Measurements from ENCODE around the gene INTS1. TPM values are rescaled to one million over a fixed set of nuclear protein-coding genes. Genes with fewer than 3 reads are reported as not detected.
"Not testable (repeated sequence)": the region's sequence is repeated elsewhere in the genome, so short reads cannot be mapped to it uniquely, and the experiment has no call there.

Gene INTS1
- polyA plus RNA-seq, 4 donors = 52.7 to 102 (median 84.0) TPM

DNA sequence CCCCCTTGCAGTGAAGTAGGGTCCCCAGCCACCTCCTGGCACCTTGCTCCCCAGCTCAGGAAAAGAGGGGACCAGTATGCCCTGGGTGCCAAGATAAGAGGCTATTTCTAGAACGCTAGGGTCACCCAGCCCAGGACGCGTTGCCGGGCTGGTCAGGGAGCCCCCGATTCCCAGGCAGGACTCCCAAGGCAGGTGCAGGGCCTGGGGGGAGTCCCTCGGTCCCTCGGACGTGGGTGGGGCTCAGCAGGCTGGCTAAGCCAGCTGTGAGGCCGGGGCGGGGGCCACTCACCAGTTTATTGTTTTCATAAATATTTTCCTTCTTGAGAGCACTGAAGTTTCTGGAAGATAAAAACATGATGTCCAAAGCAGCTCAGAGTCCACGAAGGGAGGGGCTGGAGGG lies 54.2 kb downstream of the INTS1 start:
- DNase-seq (ENCODE audit: low read depth in 4 of 4, low spot score in 2 of 4) = no peak

DNA sequence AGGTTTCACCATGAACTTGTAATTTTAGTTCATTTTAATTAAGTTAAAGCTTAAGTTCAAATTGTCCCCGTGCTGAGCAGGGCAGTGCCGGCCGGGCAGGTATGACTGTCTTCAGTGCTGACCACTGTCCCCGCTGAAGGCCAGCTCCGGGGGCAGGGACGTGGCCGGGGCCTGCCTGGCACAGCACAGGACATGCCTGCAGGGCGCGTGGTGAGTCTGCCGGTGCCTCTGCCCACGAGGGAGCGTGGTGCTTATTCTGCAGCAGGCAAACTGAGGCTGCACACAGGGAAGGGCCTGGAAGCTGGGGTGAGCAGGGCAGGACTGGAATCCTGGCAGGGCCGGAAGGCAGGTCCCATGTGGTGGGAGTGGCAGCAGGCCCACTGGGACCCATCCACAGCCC lies 54.7 kb downstream of the INTS1 start:
- no peak for DNase-seq (ENCODE audit: low read depth in 4 of 4, low spot score in 2 of 4)

DNA sequence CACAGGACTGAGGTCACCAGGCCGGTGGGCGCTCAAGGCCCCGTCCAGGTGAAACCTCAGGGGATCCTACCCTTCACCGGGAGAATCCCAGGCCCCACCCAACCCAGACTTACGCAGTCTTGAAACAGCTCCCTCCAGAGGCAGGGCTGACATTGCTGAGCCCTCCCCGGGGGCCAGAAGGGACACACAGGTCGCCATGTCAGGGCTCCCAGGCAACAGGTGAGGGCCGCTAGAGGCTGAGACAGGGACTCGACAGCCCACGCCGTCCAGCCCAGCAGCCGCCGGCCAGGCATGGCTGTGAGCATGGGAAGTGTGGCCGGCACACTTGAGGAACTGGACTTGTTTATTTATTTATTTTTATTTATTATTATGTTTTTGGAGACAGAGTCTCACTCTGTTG lies 55.2 kb downstream of the INTS1 start:
- no peak for DNase-seq (ENCODE audit: low read depth in 4 of 4, low spot score in 2 of 4)

DNA sequence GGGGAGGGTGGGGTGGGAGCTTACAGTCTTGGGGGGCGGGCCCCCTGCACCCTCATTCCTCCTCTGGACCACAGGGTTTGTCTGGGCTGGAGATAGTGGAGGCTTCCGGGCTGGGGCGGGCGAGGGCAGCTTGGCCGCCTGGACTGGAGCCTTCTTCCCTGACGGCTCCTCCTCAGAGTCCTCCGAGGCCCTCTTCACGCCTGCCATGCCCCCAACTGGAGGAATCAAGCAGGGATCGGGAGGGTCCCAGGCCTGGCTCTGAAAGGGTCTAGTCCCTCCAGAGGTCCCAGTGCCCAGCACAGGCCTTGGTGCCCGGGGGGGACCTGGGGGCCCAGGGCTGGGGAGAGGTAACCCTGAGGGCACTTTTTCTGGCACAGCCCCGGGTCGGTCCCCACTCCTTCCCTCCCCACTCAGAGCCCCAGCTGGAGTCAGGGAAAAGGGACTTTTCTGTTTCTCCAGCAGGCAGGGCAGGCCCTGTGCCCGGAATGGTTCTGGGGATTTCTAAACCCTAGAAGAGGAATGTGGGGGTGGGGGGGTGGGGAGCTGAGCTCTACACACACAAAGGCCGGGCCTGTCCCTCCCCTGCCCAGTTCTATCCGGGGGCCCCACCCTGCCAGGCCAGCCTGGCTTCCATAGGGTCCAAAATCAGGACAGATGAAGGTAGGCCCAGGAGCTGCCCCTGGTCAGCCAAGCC lies 56.5 kb downstream of the INTS1 start:
- DNase-seq (ENCODE audit: low read depth in 4 of 4, low spot score in 2 of 4) = no peak

DNA sequence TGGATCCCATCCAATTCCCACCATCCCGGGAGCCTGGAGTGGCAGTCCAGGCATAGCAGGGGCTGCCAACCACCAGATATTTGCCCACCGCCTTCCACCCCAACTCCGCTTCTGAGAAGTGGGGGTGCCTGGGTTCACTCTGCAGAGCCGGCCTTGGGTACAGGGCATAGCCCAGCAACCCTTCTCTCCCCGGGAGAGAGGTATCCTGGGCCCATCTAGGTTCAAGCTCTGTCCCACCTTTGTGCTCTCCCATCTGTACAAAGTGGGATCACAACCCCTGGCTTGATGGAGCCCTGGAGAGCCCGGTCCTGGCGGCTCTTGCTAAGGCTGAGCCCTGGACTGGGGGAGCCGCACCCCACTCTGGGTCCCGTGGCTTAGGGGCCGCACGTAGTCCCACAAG lies 57.1 kb downstream of the INTS1 start:
- DNase-seq (ENCODE audit: low read depth in 4 of 4, low spot score in 2 of 4) = no peak

DNA sequence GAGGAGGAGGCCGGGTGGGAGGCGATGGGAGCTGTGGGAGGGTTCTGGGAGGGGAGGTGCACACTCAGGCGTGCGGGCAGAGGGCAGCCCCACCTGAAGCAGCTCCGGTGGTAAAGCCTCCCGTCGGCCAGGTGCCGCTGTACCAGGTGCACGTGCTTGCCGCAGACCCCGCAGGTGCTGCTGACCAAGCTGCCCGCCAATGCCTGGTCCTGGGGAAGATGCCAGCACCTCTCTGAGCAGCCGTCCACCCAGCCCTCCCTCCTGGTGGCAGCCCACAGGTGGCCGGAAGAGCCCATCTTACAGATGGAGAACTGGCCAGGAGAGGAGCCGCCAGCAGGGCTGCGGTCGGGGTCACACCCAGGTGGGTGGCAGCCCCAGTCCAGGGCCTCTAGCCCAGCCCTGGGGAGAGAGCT lies 57.6 kb downstream of the INTS1 start:
- no peak for DNase-seq (ENCODE audit: low read depth in 4 of 4, low spot score in 2 of 4)

DNA sequence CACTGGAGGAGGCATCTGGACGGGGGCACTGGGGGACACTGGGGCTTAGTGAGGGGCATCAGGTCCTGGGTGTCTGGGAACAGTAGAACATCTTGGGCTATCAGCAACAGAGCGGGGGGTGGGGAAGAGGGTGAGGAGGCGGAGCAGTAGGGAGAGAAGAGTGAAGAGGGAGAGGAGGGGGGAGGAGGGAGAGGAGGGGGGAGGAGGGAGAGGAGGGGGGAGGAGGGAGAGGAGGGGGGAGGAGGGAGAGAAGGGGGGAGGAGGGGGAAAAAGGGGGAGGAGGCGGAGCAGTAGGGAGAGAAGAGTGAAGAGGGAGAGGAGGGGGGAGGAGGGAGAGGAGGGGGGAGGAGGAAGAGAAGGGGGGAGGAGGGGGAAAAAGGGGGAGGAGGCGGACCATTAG lies 58.2 kb downstream of the INTS1 start:
- not testable (repeated sequence) for DNase-seq (ENCODE audit: low read depth in 4 of 4, low spot score in 2 of 4)

DNA sequence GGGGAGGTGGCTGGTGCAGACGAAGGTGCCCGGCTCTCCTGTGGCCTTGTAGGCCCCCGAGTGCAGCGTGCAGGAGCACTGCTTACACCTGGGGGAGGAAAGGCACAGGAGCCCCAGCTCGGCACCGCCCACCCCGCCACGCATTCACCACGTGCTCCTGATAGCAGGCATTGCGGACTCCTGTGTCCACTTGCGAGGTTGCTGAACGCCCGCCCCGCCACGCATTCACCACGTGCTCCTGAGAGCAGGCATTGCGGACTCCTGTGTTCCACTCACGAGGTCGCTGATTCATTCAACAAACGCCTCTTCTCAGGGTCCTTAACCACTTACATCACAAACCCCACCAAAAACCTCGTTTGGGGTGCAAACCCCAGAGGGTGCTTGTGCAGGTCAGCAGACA lies 58.8 kb downstream of the INTS1 start:
- DNase-seq (ENCODE audit: low read depth in 4 of 4, low spot score in 2 of 4) = no peak

DNA sequence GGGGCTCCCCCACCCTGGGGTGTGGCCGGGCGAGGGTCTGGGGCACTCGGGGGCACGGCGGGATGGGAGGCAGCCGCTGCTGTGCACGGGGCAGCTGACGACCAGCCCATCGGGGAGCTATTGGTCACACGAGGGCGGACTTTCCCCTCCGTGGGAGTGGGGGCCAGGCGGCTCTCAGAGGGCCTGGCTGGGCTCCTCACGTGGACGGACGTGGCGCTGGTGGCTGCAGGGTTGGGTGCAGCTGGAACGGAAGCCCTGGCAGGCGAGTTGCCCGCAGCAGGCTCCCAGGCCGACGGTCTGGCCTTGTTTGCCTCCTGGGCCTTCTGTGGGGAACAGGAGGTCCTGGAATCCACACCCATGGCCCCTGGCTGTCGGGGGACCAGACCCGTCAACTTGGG lies 59.3 kb downstream of the INTS1 start:
- DNase-seq (ENCODE audit: low read depth in 4 of 4, low spot score in 2 of 4) = no peak

DNA sequence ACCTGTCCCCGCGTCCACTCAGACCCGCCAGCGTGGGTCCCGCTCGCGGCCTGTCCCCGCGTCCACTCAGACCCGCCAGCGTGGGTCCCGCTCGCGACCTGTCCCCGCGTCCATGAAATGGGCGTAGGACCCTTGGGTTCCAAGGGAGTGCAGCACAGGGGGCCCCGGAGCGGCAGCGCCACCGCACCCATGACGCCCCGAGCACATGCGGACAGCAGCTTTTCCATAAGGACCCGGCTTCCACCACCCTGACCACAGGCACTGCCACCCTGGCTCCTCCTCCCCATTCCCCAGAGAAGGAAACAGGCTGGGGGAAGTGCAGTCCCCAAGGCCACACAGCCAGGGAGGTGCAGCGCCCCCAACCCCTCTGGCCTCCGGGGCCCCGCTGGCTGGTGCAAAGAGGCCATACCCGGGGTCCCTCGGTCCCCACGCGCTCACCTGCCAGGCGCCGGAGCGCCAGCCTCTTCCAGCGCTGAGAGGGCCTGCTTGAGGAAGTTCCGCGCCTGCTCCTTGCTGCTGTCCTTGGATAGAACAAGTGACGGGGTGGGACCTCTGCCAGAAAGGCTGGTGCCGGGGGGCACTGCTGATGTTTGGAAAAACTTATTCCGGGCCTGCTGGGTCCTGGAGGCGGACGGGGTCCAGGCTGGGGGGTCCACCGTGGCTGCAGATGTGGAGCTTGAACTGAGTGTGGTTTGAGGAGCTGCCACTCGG lies 59.8 kb downstream of the INTS1 start:
- no peak for DNase-seq (ENCODE audit: low read depth in 4 of 4, low spot score in 2 of 4)

DNA sequence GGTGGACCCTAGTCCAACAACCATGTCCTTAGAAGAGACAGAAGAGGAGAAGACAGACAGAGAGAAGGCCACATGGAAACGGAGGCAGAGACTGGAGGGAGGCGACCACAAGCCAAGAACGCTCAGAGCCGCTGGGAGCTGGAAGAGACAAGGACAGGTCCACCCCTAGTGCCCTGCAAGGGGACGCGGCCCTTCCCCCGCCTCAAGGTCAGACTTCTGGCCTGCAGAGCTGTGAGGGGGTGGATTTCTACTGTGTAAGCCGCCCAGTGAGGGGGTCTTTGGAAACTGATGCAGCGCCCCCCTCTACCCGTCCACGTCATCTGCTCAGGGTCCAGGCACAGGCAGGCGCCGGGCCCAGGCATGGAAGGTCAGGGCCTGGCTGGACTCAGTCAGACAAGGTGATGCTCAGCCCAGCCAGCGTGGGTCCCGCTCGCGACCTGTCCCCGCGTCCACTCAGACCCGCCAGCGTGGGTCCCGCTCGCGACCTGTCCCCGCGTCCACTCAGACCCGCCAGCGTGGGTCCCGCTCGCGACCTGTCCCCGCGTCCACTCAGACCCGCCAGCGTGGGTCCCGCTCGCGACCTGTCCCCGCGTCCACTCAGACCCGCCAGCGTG lies 60.5 kb downstream of the INTS1 start:
- DNase-seq (ENCODE audit: low read depth in 4 of 4, low spot score in 2 of 4) = not testable (repeated sequence)

DNA sequence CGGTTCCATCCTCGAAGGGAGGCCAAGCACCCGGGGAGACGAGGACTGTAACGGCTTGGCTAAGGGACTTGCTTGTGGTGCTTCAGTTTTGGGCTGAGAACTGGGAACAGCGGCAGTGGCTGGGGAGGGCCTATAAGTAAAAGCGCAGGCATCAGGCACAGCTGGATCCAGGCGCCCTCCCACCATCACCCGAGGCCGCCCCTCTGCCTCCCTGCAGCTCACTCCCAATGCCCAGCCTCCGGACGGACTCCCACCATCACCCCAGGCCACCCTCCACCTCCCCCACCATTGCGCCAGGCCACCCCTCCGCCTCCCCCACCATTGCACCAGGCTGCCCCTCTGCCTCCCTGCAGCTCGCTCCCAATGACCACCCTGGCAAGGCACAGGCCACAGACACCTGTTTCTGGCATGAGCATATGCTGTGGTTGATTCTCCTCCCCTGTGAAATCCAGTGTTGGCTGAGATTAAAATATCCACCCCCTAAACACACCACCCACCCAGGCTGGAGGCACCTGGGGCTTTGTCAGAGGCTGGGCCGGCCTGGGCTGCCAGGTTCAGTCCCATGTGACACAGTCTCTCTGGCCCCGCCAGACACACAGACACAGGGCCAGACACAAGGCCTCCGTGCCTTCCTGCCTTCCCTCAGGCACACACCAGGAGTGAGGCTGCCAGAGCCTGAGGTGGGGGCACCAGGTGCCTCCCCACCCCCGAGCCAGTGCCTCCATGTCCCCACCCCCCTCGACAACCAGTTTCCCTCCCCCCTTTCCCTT lies 61.6 kb downstream of the INTS1 start:
- no peak for DNase-seq (ENCODE audit: low read depth in 4 of 4, low spot score in 2 of 4)

DNA sequence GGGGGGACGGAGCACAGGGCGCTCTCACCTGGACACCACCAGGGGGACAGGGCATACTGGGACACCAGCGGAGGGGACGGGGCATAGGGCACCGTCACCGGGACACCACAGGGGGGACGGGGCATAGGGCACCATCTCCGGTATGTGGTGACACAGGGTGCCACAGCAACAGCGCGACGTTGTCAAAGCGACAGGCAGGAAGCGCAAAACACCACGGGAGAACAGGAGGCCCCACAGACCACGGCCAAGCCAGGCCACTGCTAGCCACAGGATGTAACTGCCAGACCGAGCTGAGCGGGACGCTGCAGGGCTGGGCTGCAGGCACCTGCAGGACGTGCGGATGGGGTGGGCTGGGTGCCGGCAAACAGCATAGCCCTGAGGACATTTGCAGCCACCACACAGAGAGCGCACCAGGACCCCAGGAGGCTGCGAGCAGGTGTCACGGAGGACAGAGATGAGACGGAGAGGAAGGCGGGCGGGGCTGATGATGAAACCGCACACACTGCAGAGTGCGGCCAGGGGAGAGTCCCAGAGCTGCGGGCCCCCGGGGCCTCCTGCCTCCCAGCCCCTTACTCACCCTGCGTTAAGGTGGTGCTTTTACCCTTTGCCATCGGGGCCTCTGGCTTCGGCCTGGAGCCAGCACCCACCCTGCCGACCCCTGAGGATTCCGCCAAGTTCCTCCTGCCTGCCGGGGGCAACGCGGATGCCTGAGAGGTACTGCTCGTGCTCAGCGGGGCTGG lies 62.4 kb downstream of the INTS1 start:
- no peak for DNase-seq (ENCODE audit: low read depth in 4 of 4, low spot score in 2 of 4)

DNA sequence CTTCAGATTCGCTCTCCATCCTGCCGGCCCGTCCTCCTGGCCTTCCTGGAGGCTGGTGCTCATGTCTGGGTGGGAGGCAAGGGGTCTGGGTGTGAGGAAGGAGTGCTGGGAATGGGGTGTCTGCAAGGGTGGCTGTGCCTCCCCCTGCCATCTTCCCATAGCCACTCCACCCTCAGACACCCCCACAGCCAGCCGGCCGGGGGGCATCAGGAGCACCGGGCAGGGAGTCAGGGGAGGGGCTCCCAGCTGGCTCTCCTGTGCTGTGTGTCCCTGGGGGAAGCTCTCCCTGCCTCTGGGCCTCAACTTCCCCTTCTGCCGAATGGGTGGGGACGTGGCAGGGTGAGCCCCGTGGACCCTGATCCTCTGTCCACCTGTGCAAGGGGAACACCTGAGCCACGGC lies 63.6 kb downstream of the INTS1 start:
- no peak for DNase-seq (ENCODE audit: low read depth in 4 of 4, low spot score in 2 of 4)

DNA sequence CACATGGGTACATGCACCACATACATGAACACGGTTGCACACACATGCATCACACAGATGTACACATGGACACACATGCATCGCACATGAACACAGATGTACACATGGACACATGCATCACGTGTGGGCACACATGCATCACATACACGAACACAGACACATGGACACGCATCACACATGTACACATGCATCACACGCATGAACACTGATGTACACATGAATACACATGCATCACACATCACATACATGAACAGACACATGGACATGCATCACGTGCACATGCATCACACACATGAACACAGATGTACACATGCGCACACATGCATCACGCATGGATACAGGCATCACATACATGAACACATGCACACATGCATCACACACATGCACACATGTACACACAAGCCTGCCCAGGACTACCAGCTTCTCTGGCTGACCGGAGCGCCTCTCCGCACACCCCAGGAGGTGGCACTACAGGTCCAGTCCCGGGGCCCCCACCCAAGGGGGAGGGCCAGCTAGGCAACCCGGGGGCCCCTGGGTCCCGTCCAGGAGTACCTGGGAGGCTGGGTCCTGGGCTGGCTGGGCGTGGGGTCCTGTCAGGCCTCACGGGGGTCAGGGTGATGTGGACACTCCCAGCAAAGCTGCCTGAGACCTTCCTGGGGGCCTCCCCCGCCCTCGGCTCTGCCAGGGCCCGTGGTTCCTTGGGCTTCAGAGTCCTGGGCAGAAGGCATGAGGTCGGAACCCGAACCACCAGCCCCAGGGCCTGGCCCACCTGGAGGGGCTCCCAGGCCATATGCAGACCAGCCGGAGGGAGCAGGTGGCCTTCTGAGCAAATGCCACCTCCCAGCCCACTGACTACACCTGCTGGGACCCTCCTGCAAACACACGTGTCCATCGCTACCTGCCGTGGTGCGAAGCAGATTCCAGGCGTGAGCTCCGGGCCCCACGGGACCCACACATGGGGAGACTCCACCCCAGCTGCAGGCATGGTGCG lies 64.5 kb downstream of the INTS1 start:
- DNase-seq (ENCODE audit: low read depth in 4 of 4, low spot score in 2 of 4) = no peak

DNA sequence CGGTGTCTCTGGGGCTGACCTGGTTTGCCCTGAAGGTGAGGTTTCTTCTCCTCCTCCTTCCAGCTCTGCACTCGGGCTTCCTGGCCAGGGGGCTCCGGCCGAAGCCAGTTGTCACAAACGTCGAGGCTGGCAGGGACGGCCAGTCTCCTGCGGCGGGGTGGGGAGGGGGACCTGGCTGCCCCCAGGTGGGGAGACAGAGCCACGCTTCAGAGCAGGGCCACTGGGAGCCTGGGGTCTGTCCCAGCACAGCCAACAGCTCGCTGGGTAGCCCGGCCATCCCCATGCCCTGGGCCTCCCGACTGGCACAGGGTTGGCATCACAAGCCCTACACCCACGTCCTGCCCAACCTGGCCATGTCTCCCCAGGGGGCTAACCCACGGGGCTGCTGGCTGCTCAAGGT lies 65.4 kb downstream of the INTS1 start:
- no peak for DNase-seq (ENCODE audit: low read depth in 4 of 4, low spot score in 2 of 4)

DNA sequence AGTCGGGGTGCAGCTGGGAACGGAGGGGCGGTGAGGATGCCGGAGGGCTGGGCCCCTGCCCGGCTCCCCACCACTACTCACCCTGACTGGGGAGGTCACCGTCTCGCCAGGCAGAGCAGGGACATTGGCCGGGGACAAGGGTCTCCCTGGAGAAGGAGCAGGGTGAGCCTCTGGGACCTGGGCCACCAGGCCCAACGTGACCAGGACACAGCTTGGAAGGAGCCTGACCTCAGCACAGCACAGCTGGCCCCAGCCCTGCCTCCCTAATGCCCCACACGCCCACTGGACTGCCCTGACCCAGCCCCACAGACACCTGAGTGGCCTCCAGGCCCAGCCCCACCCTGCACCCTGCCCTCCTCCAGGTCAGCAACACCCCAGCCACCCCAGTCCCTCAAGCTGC lies 66.0 kb downstream of the INTS1 start:
- DNase-seq (ENCODE audit: low read depth in 4 of 4, low spot score in 2 of 4) = no peak

DNA sequence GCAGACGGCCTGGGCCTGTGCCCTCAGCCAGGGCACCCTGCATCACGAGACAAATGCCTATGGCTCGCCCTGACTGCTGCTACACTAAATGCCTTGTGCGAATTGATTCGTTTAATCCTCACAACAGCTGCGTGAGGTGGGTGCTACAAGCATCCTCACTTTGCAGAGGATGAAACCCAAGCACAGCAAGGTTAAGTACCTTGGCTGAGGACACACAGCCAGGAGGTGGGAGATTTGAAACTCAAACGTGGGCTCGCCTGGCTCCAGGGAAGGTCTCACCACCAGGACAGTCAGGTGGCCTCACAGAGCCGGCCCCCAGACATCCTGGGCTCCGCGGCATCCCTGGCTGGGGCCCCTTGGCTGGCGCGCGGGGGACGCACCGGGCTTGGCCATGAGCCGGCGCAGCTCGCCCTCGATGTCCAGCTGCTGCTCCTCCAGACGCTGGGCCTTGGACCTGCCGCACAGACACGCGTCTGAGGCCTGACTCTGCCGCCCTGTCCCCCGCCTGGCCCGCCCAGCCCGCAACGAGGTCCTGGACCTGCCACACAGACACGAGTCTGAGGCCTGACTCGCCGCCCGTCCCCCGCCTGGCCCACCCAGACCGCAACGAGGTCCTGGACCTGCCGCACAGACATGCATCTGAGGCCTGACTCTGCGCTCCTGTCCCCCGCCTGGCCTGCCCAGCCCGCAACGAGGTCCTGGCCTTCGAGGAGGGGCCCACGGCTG lies 66.9 kb downstream of the INTS1 start:
- DNase-seq (ENCODE audit: low read depth in 4 of 4, low spot score in 2 of 4) = no peak

DNA sequence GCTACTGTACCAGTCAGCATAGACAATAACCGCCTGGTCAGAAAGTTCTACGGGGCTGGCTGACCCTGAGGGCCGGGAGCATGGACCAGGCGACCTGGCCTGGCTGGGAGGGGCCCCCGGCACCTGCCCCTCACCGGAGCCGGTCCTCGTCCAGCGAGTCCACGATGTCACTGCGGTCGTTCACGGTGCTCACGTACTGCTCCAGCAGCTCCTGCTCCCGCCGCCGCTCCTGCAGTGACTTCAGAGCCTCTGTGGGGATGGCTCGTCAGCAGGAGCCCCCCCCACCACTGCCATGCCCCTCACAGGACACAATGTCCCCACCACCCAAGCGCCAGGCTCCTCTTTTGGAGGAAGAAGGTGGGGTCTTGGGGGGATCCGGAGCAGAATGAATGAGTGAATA lies 67.6 kb downstream of the INTS1 start:
- no peak for DNase-seq (ENCODE audit: low read depth in 4 of 4, low spot score in 2 of 4)

Data from left renal cortex interstitium (tissue), 4 donors.